HCT116 (cell line): ENCODE measurements around the gene RBCK1. TPM values are rescaled to one million over a fixed set of nuclear protein-coding genes. Genes with fewer than 3 reads are reported as not detected.

Source experiments
- ATAC-seq: fragments of 200-7000 bp; cut with Tn5 transposase; 2 replicates; pipeline ENCODE4 v1.9.1; 2020; ENCODE audit warnings: mild to moderate bottlenecking, moderate library complexity
- BruUV-seq: library from RNA; stranded (reverse); fragments of 400-500 nt; replicated peaks from 2 replicates; lab custom pipeline; 2021; lab: Mats Ljungman, UMichigan
- CTCF ChIA-PET: fragments of 300-600 bp; sonication (Branson Sonifier 250); formaldehyde crosslinking; loops from one replicate; lab custom pipeline; 2021; ENCODE audit warnings: antibody characterized with exemption; lab: Charles Lee
- POLR2A ChIA-PET: fragments of 300-600, 350-600 bp; sonication (Branson Sonifier 250); formaldehyde crosslinking; loops from one replicate; lab custom pipeline; 2021; ENCODE audit warnings: antibody characterized with exemption; lab: Charles Lee
- RAD21 ChIA-PET, 2 experiments: fragments of 300-600 bp; sonication (Branson Sonifier 250); formaldehyde crosslinking; loops; one replicate each; lab custom pipeline; 2023; ENCODE audit warnings: low total read pairs in 2 of 2; ENCODE audit not compliant: uncharacterized antibody in 2 of 2, unreplicated experiment in 2 of 2, low non-redundant PET in 1 of 2; lab: Charles Lee
- DNase-seq: peaks from one replicate; pipeline ENCODE4 v3.0.0-alpha.2; 2010; ENCODE audit warnings: low read depth, low spot score
- H2AFZ ChIP-seq: fragments of 200-600 bp; shearing (Covaris generic), sonication (generic); 2 replicates; pipeline ENCODE4 v1.6.1; 2017; ENCODE audit warnings: low read depth, mixed run types, mixed read lengths, antibody characterized with exemption, low read length; ENCODE audit not compliant: poor library complexity, severe bottlenecking
- H3K27ac ChIP-seq: 2 replicates; pipeline ENCODE4 v1.5.1; 2012; ENCODE audit warnings: low read depth, low read length
- H3K27me3 ChIP-seq: fragments of 200-600 bp; sonication (generic); 2 replicates; pipeline ENCODE4 v1.6.1; 2016; ENCODE audit warnings: mixed run types, low read length, mixed read lengths; ENCODE audit not compliant: insufficient read depth
- H3K36me3 ChIP-seq, 2 experiments: fragments of 200-500 bp in 1 of 2; fragments of 200-600 bp in 1 of 2; sonication (Bioruptor generic) in 1 of 2; sonication (generic) in 1 of 2; 2 replicates each; pipeline versions ENCODE4 v1.5.1 to v1.6.1; 2014 to 2016; ENCODE audit warnings: low read length in 2 of 2, inconsistent platforms in 1 of 2, mixed read lengths in 1 of 2, mixed run types in 1 of 2; ENCODE audit not compliant: insufficient read depth in 2 of 2, control insufficient read depth in 1 of 2
- H3K4me1 ChIP-seq, 2 experiments: fragments of 200-600 bp in 1 of 2; sonication (generic) in 1 of 2; 2 replicates each; pipeline versions ENCODE4 v1.5.1 to v1.6.1; 2012 to 2017; ENCODE audit warnings: low read length in 2 of 2, inconsistent platforms in 1 of 2, mild to moderate bottlenecking in 1 of 2, mixed read lengths in 1 of 2, mixed run types in 1 of 2, moderate library complexity in 1 of 2; ENCODE audit not compliant: insufficient read depth in 2 of 2, control insufficient read depth in 1 of 2
- H3K4me2 ChIP-seq: fragments of 200-600 bp; sonication (generic); 2 replicates; pipeline ENCODE4 v1.6.1; 2017; ENCODE audit warnings: mixed run types, low read length, mixed read lengths
- H3K4me3 ChIP-seq, 2 experiments: fragments of 200-600 bp in 1 of 2; sonication (generic) in 1 of 2; replicated peaks in 1 of 2; 2 replicates each; pipeline ENCODE4 v1.5.1; 2011 to 2016; ENCODE audit warnings: low read length in 2 of 2, control low read depth in 1 of 2, low read depth in 1 of 2, mild to moderate bottlenecking in 1 of 2, mixed read lengths in 1 of 2, mixed run types in 1 of 2
- H3K79me2 ChIP-seq: fragments of 200-600 bp; sonication (generic); 2 replicates; pipeline ENCODE4 v1.6.1; 2017; ENCODE audit warnings: mild to moderate bottlenecking, mixed run types, low read length, moderate library complexity, mixed read lengths; ENCODE audit not compliant: insufficient read depth
- H3K9ac ChIP-seq: fragments of 200-600 bp; sonication (generic); 2 replicates; pipeline ENCODE4 v1.6.1; 2016; ENCODE audit warnings: low read length, mixed read lengths
- H3K9me2 ChIP-seq: fragments of 200-600 bp; sonication (generic), shearing (Covaris generic); 2 replicates; pipeline ENCODE4 v1.6.1; 2017; ENCODE audit warnings: mixed run types, mild to moderate bottlenecking, moderate library complexity; ENCODE audit not compliant: insufficient read depth
- H3K9me3 ChIP-seq, 2 experiments: fragments of 200-500 bp in 1 of 2; fragments of 200-600 bp in 1 of 2; sonication (Bioruptor generic) in 1 of 2; sonication (generic) in 1 of 2; 2 replicates each; pipeline ENCODE4 v1.6.1; 2014 to 2017; ENCODE audit warnings: low read length in 2 of 2, mixed read lengths in 2 of 2, inconsistent platforms in 1 of 2, low read depth in 1 of 2, mild to moderate bottlenecking in 1 of 2, mixed run types in 1 of 2, moderate library complexity in 1 of 2; ENCODE audit not compliant: control insufficient read depth in 1 of 2, insufficient read depth in 1 of 2
- H4K20me1 ChIP-seq: fragments of 200-600 bp; sonication (generic), shearing (Covaris generic); 2 replicates; pipeline ENCODE4 v1.6.1; 2017; ENCODE audit warnings: mixed run types, mild to moderate bottlenecking, moderate library complexity; ENCODE audit not compliant: insufficient read depth
- CBX3 ChIP-seq: IDR thresholded peaks from 2 replicates; pipeline ENCODE4 v1.6.1; 2012; ENCODE audit warnings: low read depth
- CEBPB ChIP-seq: IDR thresholded peaks from 2 replicates; pipeline ENCODE4 v1.6.1; 2012; ENCODE audit warnings: low read depth
- EGR1 ChIP-seq: IDR thresholded peaks from 2 replicates; pipeline ENCODE4 v1.6.1; 2012; ENCODE audit warnings: low read depth
- ELF1 ChIP-seq: IDR thresholded peaks from 2 replicates; pipeline ENCODE4 v1.6.1; 2012; ENCODE audit warnings: low read depth, borderline replicate concordance
- EZH2 ChIP-seq: fragments of 200-600 bp; sonication (generic); IDR thresholded peaks from 2 replicates; pipeline ENCODE4 v1.6.1; 2017; ENCODE audit warnings: antibody characterized with exemption, mixed run types
- EZH2phosphoT487 ChIP-seq: fragments of 200-600 bp; IDR thresholded peaks from 2 replicates; pipeline ENCODE4 v1.6.1; 2018; ENCODE audit warnings: antibody characterized with exemption, borderline replicate concordance
- FOSL1 ChIP-seq: IDR thresholded peaks from 2 replicates; pipeline ENCODE4 v1.6.1; 2012; ENCODE audit warnings: low read depth
- JUND ChIP-seq: IDR thresholded peaks from 2 replicates; pipeline ENCODE4 v1.6.1; 2012
- POLR2A ChIP-seq: IDR thresholded peaks from 2 replicates; pipeline ENCODE4 v1.7.0; 2011; ENCODE audit warnings: borderline replicate concordance; ENCODE audit not compliant: insufficient read depth, insufficient read length; ENCODE audit errors: extremely low read depth
- POLR2AphosphoS5 ChIP-seq: IDR thresholded peaks from 2 replicates; pipeline ENCODE4 v1.6.1; 2011; ENCODE audit warnings: mild to moderate bottlenecking, low read depth, low read length, moderate library complexity
- RAD21 ChIP-seq: IDR thresholded peaks from 2 replicates; pipeline ENCODE4 v1.6.1; 2012; ENCODE audit warnings: low read depth, mild to moderate bottlenecking
- SP1 ChIP-seq: IDR thresholded peaks from 2 replicates; pipeline ENCODE4 v1.6.1; 2012; ENCODE audit warnings: low read depth
- SRF ChIP-seq: IDR thresholded peaks from 2 replicates; pipeline ENCODE4 v1.6.1; 2012; ENCODE audit warnings: low read depth
- TCF7L2 ChIP-seq: IDR thresholded peaks from 2 replicates; pipeline ENCODE4 v1.7.0; 2011; ENCODE audit warnings: borderline replicate concordance, inconsistent platforms; ENCODE audit not compliant: insufficient read depth, insufficient read length; ENCODE audit errors: extremely low read depth
- ZFX ChIP-seq: fragments of 450-650 bp; IDR thresholded peaks from 2 replicates; pipeline ENCODE4 v1.6.1; 2017
- ZNF274 ChIP-seq: fragments of 200-500 bp; sonication (Bioruptor generic); IDR thresholded peaks from 2 replicates; pipeline ENCODE4 v1.6.1; 2014; ENCODE audit warnings: mild to moderate bottlenecking, low read depth, low read length, inconsistent platforms
- intact Hi-C: fragments of 100-400 bp; cut with micrococcal nuclease; formaldehyde crosslinking; loops from 2 replicates; pipeline ENCODE4 v1.10.0; 2022
- total RNA-seq: library from RNA; stranded (reverse); gene quantifications from one replicate; pipeline ENCODE4 v1.2.1, GENCODE V29; 2021; ENCODE audit not compliant: unreplicated experiment
- TF ChIP-seq, protein P1 (sequence below): IDR thresholded peaks from 2 replicates; pipeline ENCODE4 v1.6.1; 2012
- TF ChIP-seq, protein P2 (sequence below): IDR thresholded peaks from 2 replicates; pipeline ENCODE4 v1.6.1; 2012; ENCODE audit warnings: low read depth

RBCK1 gene
- total RNA-seq, 1 experiment from 2014 or later: 180 TPM

DNA sequence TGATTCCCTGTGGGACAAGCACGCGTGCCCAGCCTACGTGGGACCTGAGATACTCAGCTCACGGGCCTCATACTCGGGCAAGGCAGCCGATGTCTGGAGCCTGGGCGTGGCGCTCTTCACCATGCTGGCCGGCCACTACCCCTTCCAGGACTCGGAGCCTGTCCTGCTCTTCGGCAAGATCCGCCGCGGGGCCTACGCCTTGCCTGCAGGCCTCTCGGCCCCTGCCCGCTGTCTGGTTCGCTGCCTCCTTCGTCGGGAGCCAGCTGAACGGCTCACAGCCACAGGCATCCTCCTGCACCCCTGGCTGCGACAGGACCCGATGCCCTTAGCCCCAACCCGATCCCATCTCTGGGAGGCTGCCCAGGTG, 11.9 kb upstream of the RBCK1 start:
- Histone ChIP-seq H3K36me3 (peaks cover 21 to 45% of the 10 kb centered on the region in 2 experiments), H3K9ac (no peak overlapping the region), H3K27ac (no peak overlapping the region), H3K27me3 (no peaks in the 10 kb centered on the region), H3K4me2 (no peak overlapping the region), H3K4me3 (no peak overlapping the region), H4K20me1 (no peaks in the 10 kb centered on the region), H3K79me2 (no peaks in the 10 kb centered on the region), H3K4me1 (peaks cover 8 to 12% of the 10 kb centered on the region in 2 experiments), H2AFZ (no peak overlapping the region), H3K9me2 (no peaks in the 10 kb centered on the region), H3K9me3 (no peaks in the 10 kb centered on the region)
- ATAC-seq (no peak), DNase-seq (no peak)
- BruUV-seq: no TSS peak
- no peak for TF ChIP-seq CBX3
- TF ChIP-seq POLR2AphosphoS5: 0 out of 2 replicates have a peak, but pooled peaks have one; percentile 36
- ChIA-PET POLR2A (interaction anchor here (1.9 to 19.5 kb wide), 2 partner anchors 10 to 22 kb away, joined by 5 to 639 read pairs; partner anchors contain the start of gene TRIB3), CTCF (no interaction called here), RAD21 (no interaction called here)
- intact Hi-C loops: no loop called here

DNA sequence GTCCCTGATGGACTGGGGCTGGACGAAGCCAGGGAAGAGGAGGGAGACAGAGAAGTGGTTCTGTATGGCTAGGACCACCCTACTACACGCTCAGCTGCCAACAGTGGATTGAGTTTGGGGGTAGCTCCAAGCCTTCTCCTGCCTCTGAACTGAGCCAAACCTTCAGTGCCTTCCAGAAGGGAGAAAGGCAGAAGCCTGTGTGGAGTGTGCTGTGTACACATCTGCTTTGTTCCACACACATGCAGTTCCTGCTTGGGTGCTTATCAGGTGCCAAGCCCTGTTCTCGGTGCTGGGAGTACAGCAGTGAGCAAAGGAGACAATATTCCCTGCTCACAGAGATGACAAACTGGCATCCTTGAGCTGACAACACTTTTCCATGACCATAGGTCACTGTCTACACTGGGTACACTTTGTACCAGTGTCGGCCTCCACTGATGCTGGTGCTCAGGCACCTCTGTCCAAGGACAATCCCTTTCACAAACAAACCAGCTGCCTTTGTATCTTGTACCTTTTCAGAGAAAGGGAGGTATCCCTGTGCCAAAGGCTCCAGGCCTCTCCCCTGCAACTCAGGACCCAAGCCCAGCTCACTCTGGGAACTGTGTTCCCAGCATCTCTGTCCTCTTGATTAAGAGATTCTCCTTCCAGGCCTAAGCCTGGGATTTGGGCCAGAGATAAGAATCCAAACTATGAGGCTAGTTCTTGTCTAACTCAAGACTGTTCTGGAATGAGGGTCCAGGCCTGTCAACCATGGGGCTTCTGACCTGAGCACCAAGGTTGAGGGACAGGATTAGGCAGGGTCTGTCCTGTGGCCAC, 11.3 kb upstream of the RBCK1 start:
- H3K9ac ChIP-seq: no peak overlapping the region
- H3K4me3 ChIP-seq: no peak overlapping the region
- no peak for DNase-seq
- no peak overlapping the region for H3K4me2 ChIP-seq
- intact Hi-C loops: no loop called here
- H3K27me3 ChIP-seq: no peaks in the 10 kb centered on the region
- no peak overlapping the region for H3K27ac ChIP-seq
- peaks cover 11 to 18% of the 10 kb centered on the region in 2 experiments for H3K4me1 ChIP-seq
- H3K36me3 ChIP-seq: peaks cover 21 to 42% of the 10 kb centered on the region in 2 experiments
- BruUV-seq: TSS peak; percentile 18
- ATAC-seq: no peak
- no peak overlapping the region for H2AFZ ChIP-seq
- no peaks in the 10 kb centered on the region for H3K9me2 ChIP-seq
- CTCF ChIA-PET: no interaction called here
- H4K20me1 ChIP-seq: no peaks in the 10 kb centered on the region
- no peaks in the 10 kb centered on the region for H3K9me3 ChIP-seq
- RAD21 ChIA-PET: no interaction called here
- no peaks in the 10 kb centered on the region for H3K79me2 ChIP-seq
- POLR2A ChIA-PET: interaction anchor here (1.9 to 19.5 kb wide), 2 partner anchors 9 to 23 kb away, joined by 5 to 639 read pairs; partner anchors contain the start of gene TRIB3
- TF ChIP-seq POLR2A (no peak), SP1 (no peak), TCF7L2 (no peak), ZFX (no peak), POLR2AphosphoS5 (no peak; the same call in none of the 2 replicates), RAD21 (no peak), CBX3 (no peak), EZH2 (no peak), EGR1 (no peak), ZNF274 (no peak), FOSL1 (no peak), EZH2phosphoT487 (no peak), SRF (no peak), CEBPB (no peak), JUND (no peak; the same call in 1 of the 2 replicates), ELF1 (no peak)
- TF ChIP-seq, protein P1, sequence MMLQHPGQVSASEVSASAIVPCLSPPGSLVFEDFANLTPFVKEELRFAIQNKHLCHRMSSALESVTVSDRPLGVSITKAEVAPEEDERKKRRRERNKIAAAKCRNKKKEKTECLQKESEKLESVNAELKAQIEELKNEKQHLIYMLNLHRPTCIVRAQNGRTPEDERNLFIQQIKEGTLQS: no peak
- TF ChIP-seq, protein P2, sequence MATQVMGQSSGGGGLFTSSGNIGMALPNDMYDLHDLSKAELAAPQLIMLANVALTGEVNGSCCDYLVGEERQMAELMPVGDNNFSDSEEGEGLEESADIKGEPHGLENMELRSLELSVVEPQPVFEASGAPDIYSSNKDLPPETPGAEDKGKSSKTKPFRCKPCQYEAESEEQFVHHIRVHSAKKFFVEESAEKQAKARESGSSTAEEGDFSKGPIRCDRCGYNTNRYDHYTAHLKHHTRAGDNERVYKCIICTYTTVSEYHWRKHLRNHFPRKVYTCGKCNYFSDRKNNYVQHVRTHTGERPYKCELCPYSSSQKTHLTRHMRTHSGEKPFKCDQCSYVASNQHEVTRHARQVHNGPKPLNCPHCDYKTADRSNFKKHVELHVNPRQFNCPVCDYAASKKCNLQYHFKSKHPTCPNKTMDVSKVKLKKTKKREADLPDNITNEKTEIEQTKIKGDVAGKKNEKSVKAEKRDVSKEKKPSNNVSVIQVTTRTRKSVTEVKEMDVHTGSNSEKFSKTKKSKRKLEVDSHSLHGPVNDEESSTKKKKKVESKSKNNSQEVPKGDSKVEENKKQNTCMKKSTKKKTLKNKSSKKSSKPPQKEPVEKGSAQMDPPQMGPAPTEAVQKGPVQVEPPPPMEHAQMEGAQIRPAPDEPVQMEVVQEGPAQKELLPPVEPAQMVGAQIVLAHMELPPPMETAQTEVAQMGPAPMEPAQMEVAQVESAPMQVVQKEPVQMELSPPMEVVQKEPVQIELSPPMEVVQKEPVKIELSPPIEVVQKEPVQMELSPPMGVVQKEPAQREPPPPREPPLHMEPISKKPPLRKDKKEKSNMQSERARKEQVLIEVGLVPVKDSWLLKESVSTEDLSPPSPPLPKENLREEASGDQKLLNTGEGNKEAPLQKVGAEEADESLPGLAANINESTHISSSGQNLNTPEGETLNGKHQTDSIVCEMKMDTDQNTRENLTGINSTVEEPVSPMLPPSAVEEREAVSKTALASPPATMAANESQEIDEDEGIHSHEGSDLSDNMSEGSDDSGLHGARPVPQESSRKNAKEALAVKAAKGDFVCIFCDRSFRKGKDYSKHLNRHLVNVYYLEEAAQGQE: no peak
